KMS-11 (cell line): ENCODE measurements around the gene RAI1.

ENCODE experiments used
- H2AFZ ChIP-seq: fragments of 200-600 bp; sonication (generic); 2 replicates; pipeline ENCODE4 v1.6.1; 2016; ENCODE audit warnings: antibody characterized with exemption, mixed run types, low read depth
- H3K27ac ChIP-seq: fragments of 200-600 bp; sonication (generic); 2 replicates; pipeline ENCODE4 v1.6.1; 2016; ENCODE audit warnings: mild to moderate bottlenecking, mixed run types
- H3K27me3 ChIP-seq: fragments of 200-600 bp; sonication (generic); 2 replicates; pipeline ENCODE4 v1.6.1; 2017; ENCODE audit warnings: mild to moderate bottlenecking, low read depth, mixed run types, moderate library complexity; ENCODE audit not compliant: insufficient read depth
- H3K36me3 ChIP-seq: fragments of 200-600 bp; sonication (generic); 2 replicates; pipeline ENCODE4 v1.6.1; 2017; ENCODE audit warnings: mild to moderate bottlenecking, mixed run types; ENCODE audit not compliant: insufficient read depth
- H3K4me1 ChIP-seq: fragments of 200-600 bp; sonication (generic); 2 replicates; pipeline ENCODE4 v1.6.1; 2016; ENCODE audit warnings: mild to moderate bottlenecking, low read depth, mixed run types; ENCODE audit not compliant: poor library complexity, severe bottlenecking
- H3K4me2 ChIP-seq: fragments of 200-600 bp; sonication (generic); 2 replicates; pipeline ENCODE4 v1.7.0; 2016; ENCODE audit warnings: mild to moderate bottlenecking, mixed run types
- H3K4me3 ChIP-seq: fragments of 200-600 bp; sonication (generic); IDR thresholded peaks from 2 replicates; pipeline ENCODE4 v1.6.1; 2017; ENCODE audit warnings: low read depth, low read length, mixed read lengths; ENCODE audit not compliant: insufficient read depth
- H3K79me2 ChIP-seq: fragments of 200-600 bp; sonication (generic); 2 replicates; pipeline ENCODE4 v1.6.1; 2016; ENCODE audit warnings: low read depth, mixed run types; ENCODE audit not compliant: insufficient read depth
- H3K9ac ChIP-seq: fragments of 200-600 bp; sonication (generic); 2 replicates; pipeline ENCODE4 v1.6.1; 2016; ENCODE audit warnings: mild to moderate bottlenecking, mixed run types
- H4K20me1 ChIP-seq: fragments of 200-600 bp; sonication (generic); 2 replicates; pipeline ENCODE4 v1.6.1; 2016; ENCODE audit warnings: mild to moderate bottlenecking, mixed run types; ENCODE audit not compliant: insufficient read depth
- CTCF ChIP-seq: fragments of 200-600 bp; sonication (generic); conservative IDR thresholded peaks from 2 replicates; pipeline ENCODE4 v1.6.1; 2017; ENCODE audit warnings: low read depth, mild to moderate bottlenecking, antibody characterized with exemption, low read length, moderate library complexity, mixed read lengths

RAI1 gene

GRCh38 chr17:17841601-17842025, 160.4 kb downstream of the RAI1 start:
- no peak for TF ChIP-seq CTCF
- Histone ChIP-seq H3K4me2 (no peak overlapping the region), H3K27me3 (no peaks in the 10 kb centered on the region), H4K20me1 (no peaks in the 10 kb centered on the region), H3K9ac (no peak overlapping the region), H3K79me2 (no peaks in the 10 kb centered on the region), H3K36me3 (no peaks in the 10 kb centered on the region), H3K27ac (no peak overlapping the region), H2AFZ (no peak overlapping the region), H3K4me1 (peaks cover 40% of the 10 kb centered on the region), H3K4me3 (no peak overlapping the region)

GRCh38 chr17:17842111-17842876, 161.0 kb downstream of the RAI1 start:
- Histone ChIP-seq H3K9ac (no peak overlapping the region), H3K4me1 (peaks cover 37% of the 10 kb centered on the region), H3K4me2 (no peak overlapping the region), H3K79me2 (no peaks in the 10 kb centered on the region), H4K20me1 (no peaks in the 10 kb centered on the region), H3K27me3 (no peaks in the 10 kb centered on the region), H3K4me3 (no peak overlapping the region), H3K27ac (no peak overlapping the region), H2AFZ (no peak overlapping the region), H3K36me3 (no peaks in the 10 kb centered on the region)
- no peak for TF ChIP-seq CTCF

DNA sequence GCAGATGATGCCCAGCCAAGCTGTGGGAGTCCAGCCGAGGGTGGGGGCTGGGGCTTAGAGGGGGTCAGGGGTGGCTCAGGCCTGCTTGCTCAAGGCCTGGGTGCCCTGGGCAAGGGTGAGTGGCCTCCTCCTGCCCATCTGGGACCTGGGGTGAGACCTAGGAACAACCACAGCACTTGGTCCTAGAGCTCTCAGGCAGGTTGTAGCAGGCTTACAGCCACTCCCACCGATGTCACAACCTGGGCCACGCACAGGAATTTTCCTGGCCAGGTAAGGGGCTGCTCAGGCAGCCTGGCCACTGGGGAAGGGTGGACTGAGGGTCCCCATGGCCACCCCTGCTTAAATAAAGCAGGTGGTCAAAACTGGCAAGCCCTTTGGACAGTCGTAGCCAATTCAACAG, 161.8 kb downstream of the RAI1 start:
- Histone ChIP-seq H3K4me1 (peaks cover 30% of the 10 kb centered on the region), H3K27me3 (no peaks in the 10 kb centered on the region), H4K20me1 (no peaks in the 10 kb centered on the region), H2AFZ (no peak overlapping the region), H3K79me2 (no peaks in the 10 kb centered on the region), H3K36me3 (no peaks in the 10 kb centered on the region), H3K4me2 (no peak overlapping the region), H3K27ac (no peak overlapping the region), H3K9ac (no peak overlapping the region), H3K4me3 (no peak overlapping the region)
- TF ChIP-seq CTCF, result no peak

GRCh38 chr17:17844079-17844478, 162.8 kb downstream of the RAI1 start:
- Histone ChIP-seq H3K27me3 (no peaks in the 10 kb centered on the region), H3K4me3 (no peak overlapping the region), H3K27ac (no peak overlapping the region), H4K20me1 (no peaks in the 10 kb centered on the region), H3K4me1 (peaks cover 30% of the 10 kb centered on the region), H3K79me2 (no peaks in the 10 kb centered on the region), H3K9ac (no peak overlapping the region), H2AFZ (no peak overlapping the region), H3K4me2 (no peak overlapping the region), H3K36me3 (no peaks in the 10 kb centered on the region)
- TF ChIP-seq CTCF, result no peak
